ENCODE results near the gene FARP1. TPM values are rescaled to one million over a fixed set of nuclear protein-coding genes. Genes with fewer than 3 reads are reported as not detected.
A peak's percentile ranks its signal among the peaks of the same experiment; 100 is the strongest.
"Not testable (repeated sequence)": the region's sequence is repeated elsewhere in the genome, so short reads cannot be mapped to it uniquely, and the experiment has no call there.

Gene FARP1
- polyA plus RNA-seq, 5 donors: 111 to 145 (median 112) TPM

DNA sequence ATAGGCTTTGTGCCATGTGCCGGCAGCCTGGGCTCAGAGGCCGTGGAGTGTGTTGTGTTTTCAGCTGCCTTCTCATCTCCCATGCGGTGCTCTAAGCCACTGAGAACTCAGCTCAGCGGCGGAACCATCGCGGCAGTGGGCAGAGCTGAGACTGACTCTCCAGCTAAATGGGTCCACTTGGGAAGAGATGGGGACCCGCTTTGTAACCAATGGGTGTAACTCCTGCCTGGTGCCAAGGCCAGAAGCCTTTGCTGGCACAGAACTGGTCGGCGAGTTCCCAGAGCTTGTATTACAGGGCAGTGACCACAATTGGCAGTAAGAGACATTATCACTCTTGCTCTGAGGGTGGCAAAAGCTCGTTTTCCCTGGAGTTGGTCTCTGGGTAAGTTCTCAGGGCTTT is 251.0 kb downstream of the FARP1 start:
- no peak for DNase-seq

DNA sequence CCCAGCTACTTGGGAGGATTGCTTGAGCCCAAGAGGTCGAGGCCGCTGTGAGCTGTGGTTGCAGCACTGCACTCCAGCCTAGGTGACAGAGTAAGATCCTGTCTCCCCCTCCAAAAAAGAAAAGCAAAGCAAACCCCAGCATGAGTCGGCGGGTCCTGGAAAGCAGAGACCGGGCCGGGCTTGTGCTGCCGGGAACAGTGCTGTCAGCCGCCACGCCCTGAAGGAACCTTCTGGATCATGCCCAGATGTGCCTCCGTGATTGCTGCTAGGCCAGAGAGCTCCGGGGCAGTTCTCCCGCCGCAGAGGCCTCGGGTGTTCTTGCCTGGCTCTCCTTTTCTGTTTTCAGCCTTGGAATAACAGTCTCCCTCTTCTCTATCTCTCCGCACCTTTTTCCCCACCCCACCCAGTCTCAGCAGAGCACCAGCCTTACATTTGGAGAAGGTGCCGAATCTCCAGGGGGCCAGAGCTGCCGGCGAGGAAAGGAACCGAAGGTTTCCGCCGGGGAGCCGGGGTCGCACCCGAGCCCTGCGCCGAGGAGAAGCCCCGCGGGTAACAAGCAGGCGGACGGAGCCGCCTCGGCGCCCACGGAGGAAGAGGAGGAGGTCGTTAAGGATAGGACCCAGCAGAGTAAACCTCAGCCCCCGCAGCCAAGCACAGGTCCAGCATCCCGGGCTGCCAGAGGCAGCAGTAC is 252.1 kb downstream of the FARP1 start:
- no peak for DNase-seq

DNA sequence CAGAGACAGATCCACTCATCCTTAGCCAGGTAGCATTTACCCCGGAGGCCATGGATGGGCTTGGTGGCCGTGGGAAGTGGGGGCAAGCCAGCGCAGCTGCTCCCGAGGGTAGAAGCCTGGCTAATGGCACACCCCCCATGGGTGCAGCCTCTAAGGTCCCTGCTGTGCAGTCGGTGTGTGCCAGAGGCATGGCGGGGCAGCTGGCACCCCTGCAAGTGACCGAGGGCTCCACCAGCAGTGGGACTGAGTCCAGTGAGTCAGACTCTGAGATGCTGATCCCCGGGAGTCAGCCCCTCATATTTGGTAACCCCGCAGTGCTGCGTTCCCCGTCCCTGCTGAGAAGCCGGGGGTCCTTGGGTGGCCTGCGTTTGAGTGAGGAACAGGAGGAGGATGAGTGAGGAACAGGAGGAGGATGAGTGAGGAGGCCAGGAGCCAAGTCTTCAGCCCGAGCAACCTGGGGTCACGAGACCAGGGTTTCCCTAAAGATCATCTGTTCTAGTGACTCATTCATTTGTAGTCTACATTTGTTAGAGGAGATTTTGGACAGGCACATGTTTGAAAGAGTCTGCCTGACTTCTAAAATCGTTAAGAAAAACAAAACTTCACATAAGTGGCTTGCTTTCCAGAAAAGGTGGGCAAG is 253.3 kb downstream of the FARP1 start:
- DNase-seq: no peak

DNA sequence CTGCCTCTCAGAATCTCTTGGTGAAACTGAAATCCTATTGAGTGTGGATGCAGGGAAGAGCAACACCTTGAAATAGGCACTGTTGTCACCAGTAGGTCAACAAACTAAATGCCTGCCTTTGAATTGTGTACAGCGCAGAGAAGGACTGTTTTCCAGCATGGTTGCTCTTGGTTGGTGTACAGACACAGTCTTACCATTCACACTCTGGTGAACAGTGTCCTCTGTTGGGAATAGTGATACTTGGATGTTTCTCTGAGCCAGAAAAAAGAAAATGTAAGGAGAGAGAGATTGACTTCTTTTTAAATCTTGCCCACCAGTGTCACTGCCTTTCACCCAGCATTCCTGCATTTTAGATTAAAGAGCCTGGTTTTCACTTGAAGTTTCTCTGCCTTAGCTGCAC is 254.3 kb downstream of the FARP1 start:
- DNase-seq: no peak

DNA sequence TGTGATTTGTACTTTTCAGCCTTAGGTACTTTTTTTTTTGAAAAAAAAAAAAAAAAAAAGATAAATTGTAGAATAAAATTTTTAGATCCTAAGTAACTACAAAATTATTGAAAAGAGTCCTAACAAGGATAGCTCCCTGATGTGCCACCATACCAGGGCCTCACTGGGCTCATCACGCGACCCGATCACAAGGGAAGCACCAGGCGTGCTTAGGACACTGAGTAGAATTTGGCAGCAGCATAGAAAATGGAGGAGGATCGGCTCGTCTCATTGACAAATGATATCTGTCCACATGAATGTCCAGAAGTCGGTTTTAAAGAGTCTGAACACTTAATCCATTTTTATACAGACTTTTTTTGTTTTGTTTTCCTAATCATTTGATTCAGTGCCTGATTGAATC is 255.0 kb downstream of the FARP1 start:
- DNase-seq: no peak

DNA sequence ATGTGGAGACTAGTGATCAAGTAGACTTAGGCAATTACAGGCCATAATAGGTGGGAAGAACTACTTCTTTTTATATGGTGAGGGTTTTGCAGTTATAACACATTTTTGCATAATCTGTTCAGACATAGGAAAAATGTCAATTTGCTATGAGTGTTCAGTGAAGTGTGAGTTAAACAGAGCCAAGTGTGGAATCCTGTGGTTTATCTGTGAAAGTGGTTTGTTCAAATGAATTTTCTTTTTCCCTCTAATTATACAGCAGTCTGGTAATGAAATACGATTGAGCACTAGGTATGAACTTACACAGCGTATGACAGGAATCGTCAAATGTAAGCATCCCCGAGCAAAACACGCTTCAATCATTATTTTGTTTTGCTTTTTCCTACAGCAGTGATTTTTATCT is 255.7 kb downstream of the FARP1 start:
- DNase-seq: no peak

DNA sequence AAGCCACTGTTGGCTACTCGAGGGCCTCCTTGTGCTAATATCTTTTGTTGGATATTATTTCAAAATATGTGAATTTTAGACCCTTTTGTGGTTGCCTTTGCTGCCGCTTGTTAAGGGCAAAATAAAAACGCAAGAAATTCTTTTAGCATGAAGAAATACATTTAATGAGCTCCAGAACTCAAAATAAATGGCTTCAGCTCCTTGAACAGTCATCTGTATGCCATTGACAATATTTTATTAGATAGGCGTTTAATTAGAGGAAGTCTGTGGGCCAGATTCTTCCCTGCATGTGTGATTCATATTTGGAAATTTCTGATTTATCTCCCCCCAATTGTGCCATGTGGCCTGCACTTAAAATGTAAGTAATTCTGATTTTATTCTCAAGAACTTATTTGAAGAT is 256.9 kb downstream of the FARP1 start:
- no peak for DNase-seq

DNA sequence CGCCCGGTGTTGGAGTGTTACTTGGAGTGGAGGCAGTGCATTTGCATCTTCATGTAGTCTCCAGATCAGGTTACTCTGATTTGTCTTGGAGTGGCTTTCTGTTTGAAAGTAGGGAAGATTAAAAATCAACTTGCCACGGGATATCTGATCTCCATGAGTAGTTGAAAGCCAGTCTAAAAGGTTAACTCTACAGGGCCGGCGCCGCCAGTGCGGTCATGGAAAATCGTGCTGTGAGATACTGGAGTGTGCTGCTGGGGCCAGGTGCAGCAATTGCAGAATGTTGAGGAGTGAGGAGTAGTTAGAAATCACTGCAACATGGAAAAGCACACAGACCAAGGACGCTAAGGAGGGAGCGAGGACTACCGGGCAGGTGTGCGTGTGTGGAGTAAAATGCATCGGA is 259.0 kb downstream of the FARP1 start:
- no peak for DNase-seq

DNA sequence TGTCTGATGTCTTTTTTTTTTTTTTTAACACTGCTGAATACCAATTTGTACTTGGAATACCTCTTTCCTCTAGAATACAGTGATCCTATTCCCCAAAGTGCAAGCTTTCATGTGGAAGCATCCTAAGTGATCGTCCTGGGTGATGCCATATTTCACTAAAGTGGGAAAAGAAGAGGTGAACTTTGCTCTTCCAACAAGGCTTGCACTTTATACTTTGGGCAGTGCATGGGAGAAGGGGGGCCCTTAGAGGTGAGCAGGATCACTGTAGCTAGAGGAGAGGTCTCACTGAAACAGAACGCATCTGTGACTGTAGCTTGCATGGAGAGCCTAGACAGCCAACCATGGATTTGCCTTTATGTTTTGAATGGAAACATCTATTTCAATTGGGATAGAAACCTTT is 260.2 kb downstream of the FARP1 start:
- no peak for DNase-seq

DNA sequence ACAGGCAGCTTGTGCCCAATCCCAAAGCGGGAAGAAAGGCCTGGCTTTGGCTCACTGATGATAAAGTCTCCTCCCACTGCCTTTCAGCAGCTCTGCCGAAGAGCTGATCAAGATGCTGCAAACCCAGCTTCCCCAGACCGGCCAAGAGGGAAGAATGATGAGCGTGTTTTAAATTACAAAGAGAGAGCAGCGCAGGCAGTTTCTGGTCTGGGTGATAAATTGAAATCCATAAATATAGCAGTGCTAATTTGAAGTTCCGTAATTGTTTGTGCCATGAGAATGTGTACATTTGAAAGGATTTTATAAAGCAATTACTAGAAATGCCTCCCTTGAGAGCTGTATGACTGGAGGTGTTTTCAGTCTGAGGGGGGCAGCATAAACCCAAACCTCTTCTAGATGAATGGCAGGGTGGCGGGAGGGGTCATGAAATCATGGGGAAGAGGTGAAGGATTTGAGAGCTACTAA is 262.2 kb downstream of the FARP1 start:
- DNase-seq: no peak

DNA sequence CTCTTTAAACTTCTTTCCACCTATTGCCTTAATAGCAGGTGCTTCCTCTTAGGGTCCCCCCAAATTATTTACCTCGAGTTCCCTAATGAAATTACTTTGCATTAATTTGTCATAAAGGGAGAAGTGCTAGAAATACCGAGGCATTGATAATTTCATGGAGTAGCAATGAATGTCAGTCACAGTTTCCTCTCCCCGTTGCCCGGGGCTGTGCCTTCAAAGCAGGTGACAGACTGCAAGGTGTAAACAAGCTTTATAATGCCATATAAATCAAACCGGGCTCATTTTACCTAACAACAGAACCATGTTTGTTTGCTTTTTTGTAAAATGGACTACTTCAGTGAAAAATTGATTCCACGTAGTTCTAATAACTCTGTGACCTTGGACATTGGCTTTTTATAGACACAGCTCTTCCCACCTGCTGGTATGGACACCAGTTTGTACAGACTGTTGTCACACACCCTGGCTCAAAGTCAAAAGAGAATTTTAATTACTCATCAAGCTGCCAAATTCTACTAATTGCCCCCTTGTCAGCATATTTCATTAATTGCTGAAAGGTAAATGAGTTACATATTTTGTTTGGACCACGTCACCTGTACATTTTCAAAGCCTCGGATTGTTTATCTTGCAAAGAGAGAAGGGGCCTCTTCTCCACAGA is 262.9 kb downstream of the FARP1 start:
- DNase-seq: no peak

DNA sequence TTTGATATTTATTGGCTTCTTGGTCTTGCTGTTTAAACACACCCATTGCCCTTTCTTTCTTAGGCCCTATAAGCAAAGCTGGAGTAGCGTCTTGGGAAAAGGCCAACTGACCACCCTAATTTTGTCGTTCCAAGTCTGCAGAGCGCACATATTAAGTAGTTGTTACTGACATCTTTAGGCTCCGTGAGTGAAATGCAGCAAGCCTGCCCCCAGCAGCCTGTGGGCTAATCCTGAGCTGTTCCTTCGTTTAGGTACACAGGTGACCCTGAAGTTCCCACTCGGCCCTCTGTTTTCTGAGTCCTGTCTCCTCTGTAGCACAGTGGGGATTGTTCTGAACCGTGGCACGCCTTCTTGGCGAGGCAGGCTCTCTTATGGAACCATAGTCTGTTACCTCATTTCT is 263.5 kb downstream of the FARP1 start:
- DNase-seq: no peak

DNA sequence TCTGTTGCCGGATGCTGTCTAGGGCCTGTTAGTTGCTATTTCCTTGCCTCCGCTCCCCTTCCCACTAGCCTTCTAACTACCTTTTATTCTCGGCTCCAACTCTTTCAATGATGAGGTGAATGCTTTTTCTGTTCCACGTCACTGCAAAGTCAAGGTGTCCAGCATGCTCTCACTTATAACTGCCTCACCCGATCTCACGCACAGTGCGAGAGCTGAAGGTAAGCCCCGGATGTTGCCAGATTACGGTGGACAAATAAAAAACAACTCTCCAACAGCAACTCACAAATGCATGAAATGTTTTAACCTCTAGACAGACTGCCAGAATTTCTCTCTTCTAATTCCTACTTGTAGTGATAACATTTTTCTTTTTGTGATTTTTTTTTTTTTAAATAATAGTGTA is 264.1 kb downstream of the FARP1 start:
- DNase-seq: no peak

DNA sequence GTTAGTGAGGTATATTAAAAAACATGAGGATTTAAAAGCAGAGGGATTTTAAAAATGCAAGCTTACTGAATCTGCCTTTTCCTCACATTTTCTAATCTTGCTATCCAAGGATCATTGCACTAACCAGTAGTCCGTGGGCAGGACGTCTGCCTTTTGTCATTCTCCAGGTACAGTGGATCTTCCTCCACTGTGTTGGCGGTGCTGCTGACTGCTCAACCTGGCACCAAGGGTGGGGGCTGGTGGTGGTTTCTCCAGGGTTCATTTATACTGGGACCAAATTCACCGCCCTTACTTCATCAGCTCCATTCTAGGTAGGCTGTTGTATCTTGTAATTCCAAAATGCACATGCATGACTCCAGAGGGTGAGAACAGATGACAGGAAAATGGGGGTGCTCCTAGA is 264.7 kb downstream of the FARP1 start:
- no peak for DNase-seq

DNA sequence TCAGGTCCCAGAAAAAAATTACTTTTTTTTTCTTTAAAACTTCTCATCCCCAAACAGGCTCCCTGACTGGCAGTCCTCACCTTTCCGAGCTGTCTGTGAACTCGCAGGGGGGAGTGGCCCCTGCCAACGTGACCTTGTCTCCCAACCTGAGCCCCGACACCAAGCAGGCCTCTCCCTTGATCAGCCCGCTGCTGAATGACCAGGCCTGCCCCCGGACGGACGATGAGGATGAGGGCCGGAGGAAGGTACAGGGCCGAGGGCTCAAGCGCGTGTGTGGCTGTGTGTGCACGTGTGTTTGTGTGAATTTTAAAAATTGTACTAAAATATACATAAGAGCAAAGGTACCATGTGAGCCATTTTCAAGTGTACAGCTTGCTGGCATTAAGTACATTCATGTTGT is 266.4 kb downstream of the FARP1 start:
- DNase-seq: no peak

DNA sequence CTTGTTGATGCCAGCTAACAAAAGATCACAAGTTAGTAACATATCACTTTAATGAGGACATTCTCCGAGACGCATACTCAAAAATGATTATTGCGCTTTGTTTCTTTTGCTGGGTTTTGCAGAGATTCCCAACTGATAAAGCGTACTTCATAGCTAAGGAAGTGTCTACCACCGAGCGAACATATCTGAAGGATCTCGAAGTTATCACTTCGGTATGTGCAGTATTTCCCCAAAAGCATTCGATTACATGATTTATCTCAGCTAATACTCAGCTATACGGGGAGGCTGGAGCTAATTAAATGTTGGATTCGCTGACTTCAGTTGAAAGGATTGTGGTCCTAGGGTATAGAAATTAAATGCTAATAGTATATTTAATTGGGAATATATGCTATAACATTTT is 267.7 kb downstream of the FARP1 start:
- DNase-seq: no peak

DNA sequence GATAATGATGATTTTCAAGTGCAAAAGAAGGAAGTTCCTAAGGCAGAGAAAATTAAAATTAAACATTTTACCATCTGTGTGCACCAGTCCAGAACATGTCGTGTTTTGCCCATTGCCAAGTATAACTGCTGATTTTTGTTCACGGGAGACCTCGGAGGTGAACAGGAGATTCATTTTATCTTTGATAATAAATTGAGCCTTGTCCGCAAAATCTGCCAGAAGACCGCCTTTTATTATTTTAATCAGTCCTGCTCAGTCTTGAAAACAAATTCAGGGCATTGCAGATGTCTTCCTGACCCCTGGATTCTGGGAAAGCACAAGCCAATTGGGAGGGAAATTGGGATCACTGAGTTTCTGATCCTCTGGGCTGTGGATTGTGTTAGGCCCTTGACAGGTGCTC is 268.1 kb downstream of the FARP1 start:
- DNase-seq: no peak

DNA sequence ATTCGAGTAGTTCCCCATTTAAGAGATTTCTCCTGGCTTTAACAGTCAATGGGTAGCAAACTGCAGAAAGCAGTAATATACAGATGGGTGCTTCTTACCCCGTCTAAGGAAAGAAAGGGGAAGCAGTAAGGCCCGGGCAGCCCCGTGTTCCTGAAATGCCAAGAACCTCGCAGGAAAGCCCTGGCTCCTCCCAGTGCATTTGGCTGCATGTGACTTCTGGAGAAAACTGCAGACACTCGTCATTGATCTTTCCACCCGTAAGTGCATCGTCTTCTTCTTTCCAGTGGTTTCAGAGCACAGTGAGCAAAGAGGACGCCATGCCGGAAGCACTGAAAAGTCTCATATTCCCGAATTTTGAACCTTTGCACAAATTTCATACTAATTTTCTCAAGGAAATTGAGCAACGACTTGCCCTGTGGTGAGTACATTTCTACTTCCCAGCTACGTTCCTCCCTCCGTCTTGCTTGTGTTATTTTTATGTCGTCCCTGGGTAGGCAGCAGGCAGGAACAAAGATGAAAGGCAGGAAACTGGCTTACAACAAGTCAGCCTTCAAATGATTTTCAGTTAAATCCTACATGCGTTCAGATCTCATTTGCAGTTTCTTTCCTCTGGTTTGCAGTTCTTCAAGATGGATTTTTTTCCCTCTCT is 268.8 kb downstream of the FARP1 start:
- no peak for DNase-seq

DNA sequence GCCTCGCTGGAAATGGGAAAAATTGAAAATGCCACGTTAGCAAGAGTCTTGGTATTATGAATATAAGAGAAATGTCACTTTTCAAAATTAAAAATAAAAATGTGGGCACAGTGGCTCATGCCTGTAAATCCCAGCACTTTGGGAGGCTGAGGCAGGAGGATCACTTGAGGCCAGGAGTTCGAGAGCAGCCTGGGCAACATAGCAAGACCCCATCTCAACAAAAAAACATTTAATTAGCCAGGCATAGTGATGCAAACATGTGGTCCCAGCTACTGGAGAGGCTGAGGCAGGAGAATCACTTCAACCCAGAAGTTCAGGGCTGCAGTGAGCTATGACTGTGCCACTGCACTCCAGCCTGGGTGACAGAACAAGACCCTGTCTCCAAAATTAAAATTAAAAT is 270.4 kb downstream of the FARP1 start:
- DNase-seq: not testable (repeated sequence)

DNA sequence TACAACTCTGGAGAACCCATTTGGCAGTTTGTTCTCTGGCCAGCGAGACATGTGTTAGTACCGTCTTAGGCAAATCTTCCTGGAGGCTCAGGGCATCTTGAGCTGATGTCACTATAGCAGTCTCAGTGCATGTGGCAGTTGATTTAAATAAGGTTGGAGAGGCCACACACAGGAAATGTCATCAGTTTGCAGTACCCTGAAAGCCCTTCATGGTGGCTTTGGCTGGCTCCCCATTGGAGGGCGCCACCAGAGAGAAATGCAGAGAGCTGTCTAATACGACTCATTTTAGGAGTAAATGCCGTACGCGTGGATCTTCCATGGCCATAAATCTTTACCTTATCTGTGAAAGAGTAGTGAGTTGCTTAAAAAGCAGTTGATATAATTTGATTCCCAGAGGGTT is 270.9 kb downstream of the FARP1 start:
- DNase-seq: no peak

DNA sequence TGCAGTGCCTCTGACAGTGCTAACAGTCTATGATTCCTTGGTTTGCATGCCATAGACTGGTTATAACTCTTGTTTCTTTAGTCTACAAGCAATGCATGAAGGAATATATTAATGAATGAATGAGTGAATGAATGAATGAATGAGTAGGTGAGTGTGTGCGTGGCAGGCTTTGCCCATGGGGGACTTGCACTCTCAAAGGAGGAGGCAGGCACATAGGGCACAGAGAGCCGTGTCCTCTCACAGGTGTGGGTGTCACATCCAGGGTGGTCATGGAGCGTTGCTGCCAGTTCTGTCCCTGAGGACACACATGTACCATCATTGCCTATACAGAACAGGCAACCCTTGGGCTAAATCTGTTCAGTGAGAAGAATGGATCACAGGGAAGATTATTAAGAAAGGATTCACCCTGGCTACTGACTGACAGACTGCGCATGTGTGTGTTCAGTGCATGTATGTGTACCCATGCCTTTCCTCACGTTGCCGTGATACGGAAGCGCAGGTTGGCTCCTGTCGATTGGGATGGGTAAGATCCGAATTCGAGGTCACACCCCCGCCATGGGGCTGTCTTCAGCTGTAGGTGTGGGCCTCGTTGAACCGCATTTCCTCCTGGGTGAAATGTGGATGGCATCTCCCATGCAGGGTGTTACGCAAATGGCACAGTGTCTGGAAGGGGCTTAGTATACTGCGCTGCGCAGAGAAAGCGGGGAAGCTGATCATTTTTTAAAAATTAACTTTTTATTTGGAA is 272.6 kb downstream of the FARP1 start:
- DNase-seq: no peak

DNA sequence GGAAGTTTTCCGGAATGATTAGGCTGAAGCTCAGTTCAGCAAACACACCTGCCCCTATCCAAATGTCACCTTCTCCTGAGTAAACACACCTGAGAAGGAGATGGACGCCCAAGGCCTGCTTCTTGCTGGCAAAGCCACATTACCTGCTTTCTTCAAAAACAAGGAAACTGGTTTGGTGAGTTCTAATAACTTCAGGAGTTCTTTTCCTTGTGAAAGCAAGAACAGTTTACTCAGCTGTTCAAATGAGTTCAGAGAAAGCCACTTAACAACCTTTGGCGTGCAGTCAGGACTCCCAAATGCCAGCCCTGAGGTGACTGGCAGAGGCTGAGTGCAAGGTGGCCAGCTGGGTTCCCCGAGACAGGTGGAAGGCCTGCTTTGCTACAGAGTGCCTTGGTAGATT is 273.5 kb downstream of the FARP1 start:
- DNase-seq: peak; percentile 75 to 76

Measured in right lung (tissue), 5 donors.